UCSD-AML1 (cell line): ENCODE results near the gene DDIAS.
"Not testable (repeated sequence)": the region's sequence is repeated elsewhere in the genome, so short reads cannot be mapped to it uniquely, and the experiment has no call there.

ENCODE experiments used
- DNase-seq: peaks from one replicate; lab custom pipeline; 2025; ENCODE audit not compliant: unreplicated experiment; lab: John Stamatoyannopoulos, UW

The DDIAS gene

DNA sequence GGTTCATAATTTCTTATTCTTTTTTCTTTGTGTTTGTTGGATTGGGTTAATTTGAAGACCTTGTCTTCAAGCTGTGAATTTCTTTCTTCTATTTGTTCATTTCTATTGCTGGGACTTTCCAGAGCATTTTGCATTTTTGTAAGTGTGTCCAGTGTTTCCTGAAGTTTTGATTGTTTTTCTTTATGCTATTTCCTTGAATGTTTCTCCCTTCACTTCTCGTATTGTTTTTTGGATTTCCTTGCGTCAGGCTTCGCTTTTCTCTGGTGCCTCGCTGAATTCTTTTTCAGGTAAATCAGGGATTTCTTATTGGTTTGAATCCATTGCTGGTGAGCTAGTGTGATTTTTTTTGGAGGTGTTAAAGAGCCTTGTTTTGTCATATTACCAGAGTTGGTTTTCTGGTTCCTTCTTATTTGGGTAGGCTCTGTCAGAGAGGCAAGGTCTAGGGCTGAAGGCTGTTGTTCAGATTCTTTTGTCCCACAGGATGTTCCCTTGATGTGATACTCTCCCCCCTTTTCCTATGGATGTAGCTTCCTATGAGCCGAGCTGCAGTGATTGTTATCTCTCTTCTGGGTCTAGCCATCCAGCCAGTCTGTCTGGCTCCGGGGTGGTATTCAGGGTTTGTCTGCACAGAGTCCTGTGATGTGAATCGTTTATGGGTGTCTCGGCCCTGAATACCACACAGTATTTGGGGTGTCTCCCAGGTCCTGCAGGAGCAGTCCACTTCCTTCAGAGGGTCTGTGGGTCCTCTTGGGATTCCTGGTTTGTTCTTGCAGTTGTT, 21.0 kb downstream of the DDIAS start:
- not testable (repeated sequence) for DNase-seq

DNA sequence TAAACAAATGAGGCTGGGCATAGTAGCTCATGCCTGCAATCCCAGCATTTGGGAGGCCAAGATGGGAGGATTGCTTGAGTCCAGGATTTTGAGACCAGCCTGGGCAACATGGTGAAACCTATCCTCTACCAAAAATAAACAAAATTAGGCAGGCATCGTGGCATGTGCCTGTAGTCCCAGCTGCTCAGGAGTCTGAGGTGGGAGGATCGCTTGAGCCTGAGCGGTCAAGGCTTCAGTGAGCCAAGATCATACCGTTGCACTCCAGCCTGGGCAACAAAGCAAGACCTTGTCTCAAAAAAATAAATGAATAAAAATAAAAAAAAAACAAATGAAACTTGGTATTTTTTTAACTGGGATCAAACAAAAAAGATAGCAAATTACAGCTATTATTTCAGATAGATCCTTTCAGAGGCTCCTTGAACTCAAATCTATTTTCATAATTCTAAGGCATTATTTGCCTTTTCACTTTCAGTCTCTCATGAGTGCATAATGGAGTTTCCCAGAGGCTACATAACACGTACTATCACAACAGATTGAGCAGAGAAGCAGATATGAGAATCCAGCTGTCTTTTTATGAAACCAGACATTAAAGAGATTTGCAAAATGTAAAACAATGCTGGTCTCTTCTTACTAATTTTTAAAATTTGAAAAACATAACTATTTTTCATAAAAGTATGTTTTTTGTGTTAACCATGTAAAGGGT, 23.1 kb downstream of the DDIAS start:
- DNase-seq: no peak

DNA sequence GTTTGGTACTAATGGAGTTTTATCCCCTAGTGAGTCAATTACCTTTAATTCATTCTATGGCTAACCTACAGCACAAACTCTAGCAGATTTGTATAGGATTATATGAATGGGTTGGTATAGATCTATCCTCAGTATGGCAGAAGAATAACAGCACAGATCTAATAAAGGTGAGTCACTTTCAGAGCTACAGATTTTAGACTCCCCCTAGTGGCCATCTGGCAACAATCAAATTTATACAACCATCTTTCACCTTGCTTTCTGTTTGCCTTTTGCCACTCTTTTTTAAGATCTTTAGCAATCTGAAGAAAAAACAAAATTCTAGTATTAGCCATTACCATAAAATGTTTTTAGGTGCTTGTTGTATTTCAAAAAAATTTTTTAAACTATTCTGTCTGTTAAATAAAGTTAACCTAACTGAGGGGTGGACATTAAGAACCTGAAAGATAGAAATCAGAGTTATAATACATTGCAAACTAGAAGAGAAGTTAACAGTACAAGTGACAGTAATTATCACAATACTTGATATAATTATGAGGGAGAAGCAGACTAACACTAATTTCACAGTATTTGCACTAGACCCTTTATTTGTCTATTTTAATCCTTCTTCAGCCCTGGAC, 25.8 kb downstream of the DDIAS start:
- DNase-seq: no peak

DNA sequence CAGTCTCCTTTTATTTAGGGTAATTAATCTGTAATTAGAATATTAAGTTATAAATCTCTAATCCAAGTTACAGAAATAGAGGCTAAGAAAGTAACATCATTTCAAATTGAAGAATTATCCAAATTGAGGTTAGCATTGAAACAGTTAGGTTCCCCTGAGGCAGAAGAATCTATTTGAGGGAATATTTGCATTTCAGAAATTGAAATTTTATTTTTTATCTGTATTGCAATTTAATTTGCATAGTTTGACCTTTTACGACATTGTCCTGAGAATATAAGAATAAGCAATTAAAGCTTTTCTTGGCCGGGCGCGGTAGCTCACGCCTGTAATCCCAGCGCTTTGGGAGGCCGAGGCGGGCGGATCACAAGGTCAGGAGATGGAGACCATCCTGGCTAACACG, 27.6 kb downstream of the DDIAS start:
- no peak for DNase-seq

DNA sequence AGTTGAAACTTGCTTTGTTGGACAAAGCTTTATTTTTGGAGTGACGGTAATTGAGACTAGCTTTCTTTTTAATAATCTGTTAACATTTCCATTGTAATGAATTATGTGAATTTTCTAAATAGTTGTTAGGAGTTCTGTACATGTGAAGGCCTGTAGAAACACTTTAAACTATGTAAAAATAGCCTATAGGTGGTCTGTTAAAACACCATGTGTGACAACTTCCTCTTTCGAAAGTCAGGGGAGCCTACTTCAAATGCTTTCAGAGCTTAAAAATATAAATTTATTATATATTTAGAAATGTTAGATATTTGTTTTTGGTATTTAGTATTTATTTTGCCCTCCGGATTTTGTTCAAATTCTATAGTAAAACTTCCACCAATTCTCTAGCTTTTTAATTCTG, 28.7 kb downstream of the DDIAS start:
- DNase-seq: no peak

DNA sequence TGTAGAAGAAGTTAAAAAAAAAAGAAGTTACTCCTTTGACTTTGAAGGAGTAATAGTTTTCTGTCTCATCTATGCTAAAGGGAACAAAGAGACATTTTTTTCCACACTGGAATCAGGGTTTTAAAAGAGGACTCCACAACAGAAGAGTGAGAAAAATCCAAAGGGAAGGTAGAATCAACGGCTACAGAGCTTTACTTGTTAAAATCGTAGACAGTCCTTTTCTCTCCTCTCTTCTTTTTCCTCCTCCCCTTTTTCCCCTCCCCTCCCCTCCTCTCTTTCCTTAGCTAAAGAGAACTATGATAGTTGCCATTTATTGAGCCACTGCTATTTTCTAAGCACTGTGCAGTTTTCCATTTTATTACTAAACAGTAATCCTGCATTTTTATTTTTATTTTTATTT, 29.2 kb downstream of the DDIAS start:
- no peak for DNase-seq

DNA sequence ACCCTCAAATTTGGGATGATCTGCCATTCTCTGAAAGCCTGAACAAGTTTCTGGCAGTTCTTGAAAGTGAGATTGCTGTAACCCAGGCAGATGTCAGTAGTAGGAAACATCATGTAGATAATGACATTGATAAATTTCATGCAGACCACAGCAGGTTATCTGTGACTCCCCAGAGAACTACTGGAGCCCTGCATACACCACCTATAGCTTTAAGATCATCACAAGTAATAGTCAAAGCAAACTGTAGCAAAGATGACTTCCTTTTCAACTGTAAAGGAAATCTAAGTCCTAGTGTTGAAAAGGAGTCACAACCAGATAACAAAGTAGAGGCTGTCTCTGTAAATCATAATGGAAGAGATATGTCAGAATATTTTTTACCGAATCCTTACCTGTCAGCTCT, 31.0 kb downstream of the DDIAS start:
- DNase-seq: no peak

DNA sequence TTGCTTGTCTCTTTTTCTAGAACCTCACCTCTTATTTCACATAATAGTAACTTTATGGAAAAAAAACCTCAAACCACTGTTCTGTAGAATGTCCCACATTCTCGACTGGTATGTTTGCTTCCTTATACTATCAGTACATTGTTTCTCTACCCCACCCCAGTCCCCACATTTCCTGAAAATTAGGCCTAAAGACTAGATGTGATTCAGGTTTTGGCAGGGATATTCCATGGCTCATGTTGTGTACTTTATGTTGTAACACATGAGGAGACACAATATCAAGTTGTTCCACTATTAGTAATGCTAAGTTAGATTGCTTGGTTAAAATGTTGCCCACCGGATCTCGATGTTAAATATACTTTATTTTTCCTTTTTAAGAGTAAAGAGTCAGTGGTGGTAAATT, 34.7 kb downstream of the DDIAS start:
- DNase-seq: no peak

DNA sequence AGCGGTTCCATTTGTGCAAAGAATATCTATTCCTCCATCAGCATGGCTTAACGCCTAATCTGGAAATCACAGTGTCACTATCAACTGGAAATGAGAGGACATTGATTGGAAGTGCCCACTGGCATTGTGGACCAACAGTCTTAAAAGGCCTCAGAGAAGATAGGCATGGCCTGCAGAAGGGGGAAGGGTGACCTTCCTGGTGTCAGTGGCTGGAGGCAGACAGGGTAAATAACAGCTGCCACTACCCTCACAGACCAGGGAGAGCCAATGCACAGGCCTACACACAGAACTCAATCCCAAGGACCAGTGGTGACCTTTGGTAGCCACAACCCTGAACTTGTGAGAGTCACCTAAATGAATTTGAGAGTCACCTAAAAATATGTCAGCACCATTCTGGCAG, 36.0 kb downstream of the DDIAS start:
- no peak for DNase-seq

DNA sequence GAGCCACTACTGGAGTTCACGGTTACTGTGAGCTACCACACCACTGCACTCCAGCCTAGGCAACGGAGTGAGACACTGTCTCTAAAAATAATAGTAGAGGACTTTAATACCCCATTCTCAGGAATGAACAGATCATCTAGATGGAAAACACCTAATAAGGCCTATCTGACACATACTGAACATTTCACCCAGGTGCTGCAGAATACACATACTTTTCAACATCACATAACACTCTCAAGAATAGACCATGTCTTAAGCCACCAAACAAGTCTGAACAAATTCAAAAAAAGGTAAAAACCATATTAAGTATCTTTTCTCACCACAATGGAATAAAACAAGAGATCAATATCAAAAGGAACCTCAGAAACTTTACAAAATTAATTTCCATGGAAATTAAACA, 37.9 kb downstream of the DDIAS start:
- DNase-seq: no peak

DNA sequence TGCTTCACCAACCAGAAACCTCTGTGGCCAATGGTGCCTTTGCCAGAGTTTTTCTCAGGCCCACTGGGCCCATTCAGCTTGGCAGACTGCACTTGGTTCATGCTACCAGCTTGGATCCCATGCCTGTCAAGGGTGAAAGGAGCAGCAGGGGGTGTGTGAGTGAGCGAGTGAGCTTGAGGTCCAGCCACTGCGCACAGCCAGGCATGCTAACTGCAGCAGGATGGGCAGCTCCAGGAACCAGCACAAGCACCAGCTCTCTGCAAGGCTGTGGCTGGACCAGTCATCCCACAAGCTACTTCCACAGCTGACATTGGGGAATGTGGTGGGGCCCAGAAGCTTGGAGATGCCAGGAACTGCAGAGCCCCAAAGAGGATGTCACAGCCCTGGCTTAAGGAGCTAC, 40.8 kb downstream of the DDIAS start:
- DNase-seq: no peak

DNA sequence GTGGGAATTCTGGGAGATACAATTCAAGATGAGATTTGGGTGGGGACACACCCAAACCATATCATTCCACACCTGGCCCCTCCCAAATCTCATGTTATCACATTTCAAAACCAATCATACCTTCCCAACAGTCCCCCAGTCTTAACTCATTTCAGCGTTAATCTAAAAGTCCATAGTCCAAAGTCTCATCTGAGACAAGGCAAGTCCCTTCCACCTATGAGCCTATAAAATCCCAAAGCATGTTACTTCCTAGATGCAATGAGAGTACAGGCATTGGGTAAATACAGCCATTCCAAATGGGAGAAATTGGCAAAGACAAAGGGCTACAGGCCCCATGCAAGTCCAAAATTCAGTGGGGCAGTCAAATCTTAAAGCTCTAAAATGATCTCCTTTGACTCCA, 41.9 kb downstream of the DDIAS start:
- not testable (repeated sequence) for DNase-seq

DNA sequence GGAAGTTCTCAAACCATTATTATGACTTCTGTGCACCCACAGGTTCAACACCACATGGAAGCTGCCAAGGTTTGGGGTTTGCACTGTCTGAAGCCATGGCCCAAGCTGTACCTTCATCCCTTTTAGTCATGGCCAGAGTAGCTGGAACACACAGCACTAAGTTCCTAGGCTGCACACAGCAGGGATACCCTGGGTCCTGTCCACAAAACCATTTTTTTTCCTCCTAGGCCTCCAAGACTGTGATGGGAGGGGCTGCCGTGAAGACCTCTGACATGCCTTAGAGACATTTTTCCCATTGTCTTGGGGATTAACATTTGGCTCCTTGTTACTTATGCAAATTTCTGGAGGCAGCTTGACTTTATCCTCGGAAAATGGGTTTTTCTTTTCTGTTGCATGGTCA, 42.7 kb downstream of the DDIAS start:
- DNase-seq: no peak

DNA sequence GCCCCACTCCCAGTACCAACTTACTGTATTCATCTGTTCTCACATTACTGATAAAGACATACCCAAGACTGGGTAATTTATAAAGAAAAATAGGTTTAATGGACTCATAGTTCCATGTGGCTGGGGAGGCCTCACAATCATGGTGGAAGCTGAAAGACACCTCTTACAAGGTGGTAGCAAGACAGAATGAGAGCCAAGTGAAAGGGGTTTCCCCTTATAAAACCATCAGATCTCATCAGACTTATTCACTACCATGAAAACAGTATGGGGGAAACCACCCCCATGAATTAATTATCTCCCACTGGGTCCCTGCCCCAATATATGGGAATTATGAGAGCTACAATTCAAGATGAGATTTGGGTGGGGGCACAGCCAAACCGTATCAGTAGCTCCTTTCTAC, 43.5 kb downstream of the DDIAS start:
- DNase-seq: not testable (repeated sequence)

DNA sequence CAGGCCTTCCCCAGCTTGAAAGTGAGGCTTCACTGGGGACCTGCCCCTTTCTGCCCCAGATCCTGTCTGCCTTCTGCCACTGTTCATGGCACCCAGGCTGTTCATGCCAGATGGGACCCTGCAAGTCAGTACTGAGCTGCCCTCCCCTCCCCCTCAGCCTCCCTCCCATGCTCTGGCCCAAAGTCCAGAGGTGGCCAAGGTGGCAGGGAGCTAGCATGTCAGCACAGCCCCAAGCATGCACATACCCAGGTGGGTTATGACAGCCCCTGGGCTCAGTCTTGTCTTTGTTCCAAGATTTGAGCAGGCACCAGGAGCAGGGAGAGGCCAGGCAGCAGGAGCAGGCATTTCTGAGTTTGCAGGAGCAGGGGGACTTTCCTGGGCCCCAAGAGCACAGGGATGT, 44.1 kb downstream of the DDIAS start:
- no peak for DNase-seq

DNA sequence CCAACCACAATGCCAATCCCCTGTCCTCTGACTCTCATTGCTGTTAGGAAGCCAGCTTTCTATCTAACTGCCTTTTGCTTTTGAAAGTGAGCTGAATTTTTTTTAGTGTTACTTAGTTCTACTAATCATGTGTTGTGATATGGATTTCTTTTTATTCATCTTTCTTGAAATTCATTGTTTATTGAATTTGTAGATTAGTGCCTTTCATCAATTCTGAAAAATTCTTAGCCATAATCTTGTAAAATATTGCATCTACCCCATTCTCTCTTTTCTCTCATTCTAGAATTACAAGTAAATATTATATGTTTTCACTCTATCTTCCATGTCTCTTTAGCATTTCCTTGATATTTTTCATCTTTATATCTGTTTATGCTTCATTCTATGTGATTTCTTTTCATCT, 47.8 kb downstream of the DDIAS start:
- DNase-seq: no peak

DNA sequence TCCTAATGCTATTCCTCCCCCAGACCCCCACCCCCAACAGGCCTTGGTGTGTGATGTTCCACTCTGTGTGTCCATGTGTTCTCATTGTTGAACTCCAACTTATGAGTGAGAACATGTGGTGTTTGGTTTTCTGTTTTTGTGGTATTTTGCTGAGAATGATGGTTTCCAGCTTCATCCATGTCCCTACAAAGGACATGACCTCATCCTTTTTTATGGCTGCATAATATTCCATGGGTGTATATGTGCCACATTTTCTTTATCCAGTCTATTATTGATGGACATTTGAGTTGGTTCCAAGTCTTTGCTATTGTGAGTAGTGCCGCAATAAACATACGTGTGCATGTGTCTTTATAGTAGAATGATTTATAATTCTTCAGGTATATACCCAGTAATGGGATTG, 49.0 kb downstream of the DDIAS start:
- DNase-seq: not testable (repeated sequence)

DNA sequence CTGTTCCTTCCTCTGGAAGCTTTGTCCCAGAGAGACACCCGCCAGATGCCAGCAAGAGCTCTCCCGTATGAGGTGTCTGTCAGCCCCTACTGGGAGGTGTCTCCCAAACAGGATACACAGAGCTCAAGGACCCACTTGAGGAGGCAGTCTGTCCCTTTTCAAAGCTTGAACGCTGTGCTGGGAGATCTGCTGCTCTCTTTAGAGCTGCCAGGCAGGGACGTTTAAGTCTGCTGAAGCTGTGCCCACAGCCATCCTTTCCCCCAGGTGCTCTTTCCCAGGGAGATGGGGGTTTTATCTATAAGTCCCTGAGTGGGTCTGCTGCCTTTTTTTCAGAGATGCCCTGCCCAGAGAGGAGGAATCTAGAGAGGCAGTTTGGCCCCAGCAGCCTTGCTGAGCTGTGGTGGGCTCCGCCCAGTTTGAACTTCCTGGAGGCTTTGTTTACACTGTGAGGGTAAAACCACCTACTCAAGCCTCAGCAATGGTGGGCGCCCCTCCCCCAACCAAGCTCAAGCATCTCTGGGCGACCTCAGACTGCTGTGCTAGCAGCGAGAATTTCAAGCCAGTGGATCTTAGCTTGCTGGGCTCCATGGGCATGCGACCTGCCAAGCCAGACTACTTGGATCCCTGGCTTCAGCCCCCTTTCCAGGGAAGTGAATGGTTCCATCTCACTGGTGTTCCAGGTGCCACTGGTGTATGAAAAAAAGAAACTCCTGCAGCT, 54.4 kb downstream of the DDIAS start:
- peak; percentile 8 for DNase-seq

DNA sequence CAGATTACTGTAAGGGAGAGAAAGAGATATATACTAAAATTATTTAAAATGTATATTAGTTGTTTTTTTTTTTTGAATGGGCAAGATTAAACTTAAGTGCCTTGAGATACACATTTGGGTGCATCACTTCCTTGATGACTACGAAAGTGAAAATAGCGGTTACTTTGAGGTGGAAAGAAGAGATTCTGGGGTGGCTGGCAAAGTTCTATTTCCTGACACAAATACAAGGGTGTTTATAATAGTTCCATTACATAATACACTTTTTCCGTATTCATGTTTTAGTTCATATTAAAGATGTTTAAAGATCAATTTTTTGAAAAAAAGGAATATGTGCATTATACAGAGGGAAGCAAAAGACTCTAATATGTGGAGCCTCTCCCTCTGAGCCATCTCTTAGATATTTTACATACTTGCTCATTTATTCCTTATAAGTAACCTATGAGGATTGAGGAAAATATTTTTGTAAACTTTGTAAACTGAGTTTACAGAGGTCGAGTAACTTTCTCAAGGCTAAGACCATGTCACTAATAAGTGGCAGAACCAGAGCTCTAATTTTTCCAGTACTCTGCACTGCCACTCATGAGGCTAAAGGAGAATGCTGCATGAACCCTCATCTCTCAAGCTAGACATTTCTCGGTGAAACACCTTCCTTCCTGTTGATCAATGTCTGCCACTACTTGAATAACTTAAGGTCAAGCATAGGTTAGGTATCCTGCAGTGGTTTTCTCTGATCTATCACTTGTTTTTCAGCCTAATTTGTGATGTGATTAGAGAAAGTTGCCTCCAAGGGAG, 58.6 kb downstream of the DDIAS start:
- no peak for DNase-seq

DNA sequence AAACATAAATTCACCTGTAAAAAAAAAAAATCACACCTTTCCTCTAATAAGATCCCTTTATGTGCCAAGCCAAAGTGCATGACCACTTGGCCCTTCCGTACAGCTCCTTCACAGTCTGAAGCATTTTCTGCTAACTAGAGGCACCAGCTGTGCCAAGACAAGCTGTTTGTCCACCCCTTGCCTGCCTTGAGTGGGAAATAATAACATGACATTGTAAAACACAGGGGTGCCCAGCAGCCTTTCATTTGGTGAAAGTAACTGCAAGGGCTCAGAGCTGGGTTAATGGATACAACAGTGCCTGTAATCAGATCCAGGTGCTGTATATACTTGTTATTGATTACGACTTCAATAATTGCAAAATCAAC, 59.2 kb downstream of the DDIAS start:
- DNase-seq: no peak

DNA sequence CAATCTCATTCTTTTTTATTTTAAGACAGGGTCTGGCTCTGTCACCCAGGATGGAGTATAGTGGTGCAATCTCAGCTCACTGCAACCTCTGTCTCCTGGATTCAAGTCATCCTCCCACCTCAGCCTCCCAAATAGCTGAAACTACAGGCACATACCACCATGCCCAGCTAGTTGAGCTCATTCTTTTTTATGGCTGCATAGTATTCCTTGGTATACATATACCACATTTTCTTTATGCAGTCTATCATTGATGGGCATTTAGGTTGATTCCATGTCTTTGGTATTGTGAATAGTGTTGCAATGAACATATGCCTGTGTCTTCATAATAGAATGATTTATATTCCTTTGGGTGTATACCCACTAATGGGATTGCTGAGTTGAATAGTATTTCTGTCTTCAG, 60.5 kb downstream of the DDIAS start:
- DNase-seq: not testable (repeated sequence)
